Amniotic stem cell (primary cell): ENCODE measurements around the gene ZC3HAV1.

Experiments
- DNase-seq: peaks from one replicate; lab custom pipeline; 2025; lab: John Stamatoyannopoulos, UW

Gene ZC3HAV1

DNA sequence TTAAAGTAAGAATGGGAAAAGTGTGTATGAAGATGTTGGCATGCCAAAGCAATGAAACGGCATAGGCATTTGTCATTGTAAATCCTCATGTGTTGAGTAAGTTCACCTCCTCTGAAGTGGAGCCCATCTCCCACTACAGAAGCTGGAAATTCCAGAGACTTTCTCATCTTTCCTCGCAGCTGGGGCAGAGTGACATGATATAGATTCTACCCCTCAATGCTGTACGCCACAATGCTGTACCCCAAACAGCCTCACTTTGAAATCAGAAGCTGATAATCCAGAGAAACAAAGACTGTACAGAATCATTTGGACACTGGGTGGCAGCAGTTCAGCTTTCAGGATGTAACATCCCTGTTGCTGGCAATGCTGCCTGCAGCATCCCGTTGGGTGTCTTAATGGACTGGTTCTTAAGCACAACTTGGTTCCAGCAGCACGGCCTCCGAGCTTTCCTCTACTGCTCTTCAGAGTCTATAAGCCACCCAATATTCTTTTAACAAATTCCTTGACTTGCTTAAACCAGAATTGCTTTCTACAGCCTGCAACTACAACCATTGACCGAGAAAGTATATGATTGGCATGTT lies 92.5 kb downstream of the ZC3HAV1 start:
- DNase-seq: peak; percentile 33

DNA sequence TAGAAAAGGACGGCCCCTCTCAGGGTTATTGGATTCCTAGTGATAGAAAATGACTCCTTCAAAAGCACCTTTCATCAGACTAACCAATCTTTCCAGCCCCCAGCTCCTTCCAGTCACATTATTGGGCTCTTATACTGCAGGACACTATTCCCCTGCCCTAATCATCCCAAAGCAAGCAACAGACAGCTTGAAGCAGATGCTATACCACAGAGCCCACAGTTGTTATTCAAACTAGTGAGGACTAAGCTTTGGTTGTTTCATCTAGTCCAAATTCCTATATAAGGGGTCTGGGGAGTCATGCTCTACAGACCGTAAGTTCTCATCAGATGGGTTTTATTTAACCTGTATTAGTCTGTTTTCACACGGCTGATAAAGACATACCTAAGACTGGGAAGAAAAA lies 98.1 kb downstream of the ZC3HAV1 start:
- no peak for DNase-seq

GRCh38 chr7:139004321-139005090 lies 105.0 kb downstream of the ZC3HAV1 start:
- DNase-seq: no peak

DNA sequence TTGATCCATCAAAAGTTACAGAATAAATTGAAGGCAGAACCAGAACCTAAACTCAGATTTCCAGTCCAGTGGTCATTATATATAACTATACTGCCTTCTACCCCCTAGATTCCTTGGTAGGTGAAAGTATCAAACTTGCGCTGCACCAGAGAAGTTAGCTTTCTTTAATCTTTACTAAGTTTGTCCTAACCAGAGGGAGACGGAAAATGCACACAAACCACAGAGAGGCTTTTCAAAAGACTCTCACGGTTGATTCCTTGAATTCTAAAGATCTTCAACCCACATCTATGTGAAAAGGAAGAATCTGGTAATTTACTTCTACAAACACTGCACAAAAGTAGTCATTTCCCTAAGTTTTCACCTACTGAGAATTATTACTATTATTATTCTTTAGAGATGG lies 110.1 kb downstream of the ZC3HAV1 start:
- no peak for DNase-seq
